PC-3 (cell line): ENCODE measurements around the gene SPATC1L. TPM values are rescaled to one million over a fixed set of nuclear protein-coding genes. Genes with fewer than 3 reads are reported as not detected.

Experiments used
- ATAC-seq: fragments of 200-7000 bp; cut with Tn5 transposase; 2 replicates; pipeline ENCODE4 v1.9.1; 2020; ENCODE audit warnings: mild to moderate bottlenecking, moderate library complexity
- BruUV-seq: library from RNA; stranded (reverse); fragments of 400-500 nt; replicated peaks from 2 replicates; lab custom pipeline; 2021; lab: Mats Ljungman, UMichigan
- CTCF ChIA-PET: fragments of 300-600 bp; sonication (Branson Sonifier 250); formaldehyde crosslinking; loops from one replicate; lab custom pipeline; 2022; ENCODE audit warnings: antibody characterized with exemption; lab: Charles Lee
- POLR2A ChIA-PET: fragments of 300-600 bp; sonication (Branson Sonifier 250); formaldehyde crosslinking; loops from one replicate; lab custom pipeline; 2022; ENCODE audit warnings: antibody characterized with exemption; ENCODE audit not compliant: unreplicated experiment; lab: Charles Lee
- DNase-seq: peaks from one replicate; pipeline ENCODE4 v3.0.0-alpha.2; 2015
- H2AFZ ChIP-seq: fragments of 300-600 bp; sonication (generic); 2 replicates; pipeline ENCODE4 v1.6.0; 2016; ENCODE audit warnings: antibody characterized with exemption, low read length
- H3F3A ChIP-seq: fragments of 300-600 bp; sonication (generic); one replicate; pipeline ENCODE4 v1.6.0; 2017; ENCODE audit warnings: antibody characterized with exemption, low read length, control low read depth, mild to moderate bottlenecking; ENCODE audit not compliant: unreplicated experiment
- H3K27ac ChIP-seq: fragments of 300-600 bp; sonication (generic); 2 replicates; pipeline ENCODE4 v1.5.1; 2016; ENCODE audit warnings: mild to moderate bottlenecking, low read length
- H3K27me3 ChIP-seq: fragments of 300-600 bp; sonication (generic); 2 replicates; pipeline ENCODE4 v1.6.1; 2016; ENCODE audit warnings: low read length, mixed read lengths
- H3K36me3 ChIP-seq: fragments of 300-600 bp; sonication (generic); 2 replicates; pipeline ENCODE4 v1.6.1; 2016; ENCODE audit warnings: low read depth, mixed run types, low read length, mixed read lengths
- H3K4me1 ChIP-seq: fragments of 300-600 bp; sonication (generic); 2 replicates; pipeline ENCODE4 v1.5.1; 2016; ENCODE audit warnings: low read length; ENCODE audit not compliant: insufficient read depth
- H3K4me2 ChIP-seq: fragments of 300-600 bp; sonication (generic); 2 replicates; pipeline ENCODE4 v1.6.0; 2016; ENCODE audit warnings: low read length
- H3K4me3 ChIP-seq: fragments of 300-600 bp; sonication (generic); 2 replicates; pipeline ENCODE4 v1.5.1; 2016; ENCODE audit warnings: mild to moderate bottlenecking, low read length, mixed read lengths
- H3K79me2 ChIP-seq: fragments of 300-600 bp; sonication (generic); 2 replicates; pipeline ENCODE4 v1.6.1; 2017; ENCODE audit warnings: low read length, mixed read lengths
- H3K9ac ChIP-seq: fragments of 300-600 bp; sonication (generic); 2 replicates; pipeline ENCODE4 v1.6.0; 2016; ENCODE audit warnings: mild to moderate bottlenecking, low read length
- H3K9me2 ChIP-seq: fragments of 300-600 bp; sonication (generic); replicated peaks from 2 replicates; pipeline ENCODE4 v1.6.1; 2016; ENCODE audit warnings: mixed run types, low read length, mixed read lengths
- H3K9me3 ChIP-seq: fragments of 300-600 bp; sonication (generic); 2 replicates; pipeline ENCODE4 v1.6.1; 2016; ENCODE audit warnings: low read length, mixed read lengths
- H4K20me1 ChIP-seq: fragments of 300-600 bp; sonication (generic); 2 replicates; pipeline ENCODE4 v1.6.1; 2016; ENCODE audit warnings: low read length, mixed read lengths
- CTCF ChIP-seq: fragments of 300-600 bp; sonication (generic); conservative IDR thresholded peaks from 2 replicates; pipeline ENCODE4 v1.5.1; 2017; ENCODE audit warnings: antibody characterized with exemption, low read depth, mild to moderate bottlenecking, low read length
- EZH2 ChIP-seq: fragments of 300-600 bp; sonication (generic); IDR thresholded peaks from one replicate; pipeline ENCODE4 v1.6.1; 2017; ENCODE audit warnings: antibody characterized with exemption, mild to moderate bottlenecking, low read length; ENCODE audit not compliant: unreplicated experiment
- EZH2phosphoT487 ChIP-seq: fragments of 300-600 bp; sonication (generic); IDR thresholded peaks from 2 replicates; pipeline ENCODE4 v1.6.1; 2018; ENCODE audit warnings: mild to moderate bottlenecking, antibody characterized with exemption, low read length, borderline replicate concordance
- intact Hi-C: fragments of 100-400 bp; cut with micrococcal nuclease; formaldehyde crosslinking; loops from 2 replicates; pipeline ENCODE4 v1.9.0; 2023
- total RNA-seq: library from RNA; depleted of rRNA; stranded (reverse); fragments of >200 nt; gene quantifications from 2 replicates; pipeline ENCODE4 v1.2.3, GENCODE V29; 2014

SPATC1L gene
- total RNA-seq, 1 experiment from 2014 or later: 41.7 TPM

GRCh38 chr21:46160907-46161632 lies 23.2 kb downstream of the SPATC1L start:
- BruUV-seq: no TSS peak
- Histone ChIP-seq H4K20me1 (no peaks in the 10 kb centered on the region), H3K36me3 (no peaks in the 10 kb centered on the region), H3F3A (no peaks in the 10 kb centered on the region), H3K4me3 (no peak overlapping the region), H3K9me3 (no peaks in the 10 kb centered on the region), H3K79me2 (no peaks in the 10 kb centered on the region), H3K4me2 (no peak overlapping the region), H3K9ac (no peak overlapping the region), H3K27ac (no peak overlapping the region), H3K9me2 (no peaks in the 10 kb centered on the region), H2AFZ (no peak overlapping the region), H3K4me1 (no peaks in the 10 kb centered on the region), H3K27me3 (no peaks in the 10 kb centered on the region)
- CTCF ChIA-PET: no interaction called here
- intact Hi-C loops: no loop called here
- no peak for DNase-seq
- TF ChIP-seq EZH2phosphoT487 (no peak), EZH2 (no peak), CTCF (no peak)
- ATAC-seq: no peak
- POLR2A ChIA-PET: no interaction called here

- H3K79me2 ChIP-seq: no peaks in the 10 kb centered on the region
- H4K20me1 ChIP-seq: no peaks in the 10 kb centered on the region
- H3F3A ChIP-seq: no peaks in the 10 kb centered on the region
- H3K4me1 ChIP-seq: no peaks in the 10 kb centered on the region
- H3K36me3 ChIP-seq: no peaks in the 10 kb centered on the region
- BruUV-seq: no TSS peak
- H3K4me3 ChIP-seq: no peak overlapping the region
- H3K4me2 ChIP-seq: no peak overlapping the region
- ChIA-PET POLR2A (no interaction called here), CTCF (no interaction called here)
- TF ChIP-seq EZH2: no peak
- no peaks in the 10 kb centered on the region for H3K9me3 ChIP-seq
- intact Hi-C loops: no loop called here
- no peak overlapping the region for H3K9ac ChIP-seq
- H3K27me3 ChIP-seq: no peaks in the 10 kb centered on the region
- no peak overlapping the region for H3K27ac ChIP-seq
- H2AFZ ChIP-seq: no peak overlapping the region
- DNase-seq (no peak), ATAC-seq (no peak)
- H3K9me2 ChIP-seq: no peaks in the 10 kb centered on the region
Measured at GRCh38 chr21:46160657-46160906, 23.7 kb downstream of the SPATC1L start.

GRCh38 chr21:46159841-46160656 lies 24.2 kb downstream of the SPATC1L start:
- TF ChIP-seq CTCF (no peak), EZH2phosphoT487 (no peak), EZH2 (no peak)
- no peak overlapping the region for H3K4me2 ChIP-seq
- H3K36me3 ChIP-seq: no peaks in the 10 kb centered on the region
- no peaks in the 10 kb centered on the region for H3K79me2 ChIP-seq
- H3K4me1 ChIP-seq: no peaks in the 10 kb centered on the region
- H3K9me2 ChIP-seq: no peaks in the 10 kb centered on the region
- ChIA-PET CTCF (no interaction called here), POLR2A (no interaction called here)
- H3K9ac ChIP-seq: no peak overlapping the region
- H3F3A ChIP-seq: no peaks in the 10 kb centered on the region
- no peaks in the 10 kb centered on the region for H3K9me3 ChIP-seq
- no peak overlapping the region for H3K27ac ChIP-seq
- BruUV-seq: no TSS peak
- intact Hi-C loops: no loop called here
- H2AFZ ChIP-seq: no peak overlapping the region
- H4K20me1 ChIP-seq: no peaks in the 10 kb centered on the region
- no peak overlapping the region for H3K4me3 ChIP-seq
- H3K27me3 ChIP-seq: no peaks in the 10 kb centered on the region
- ATAC-seq (no peak), DNase-seq (no peak)
